Keratinocyte (primary cell): ENCODE measurements around the gene ARMH3. TPM values are rescaled to one million over a fixed set of nuclear protein-coding genes. Genes with fewer than 3 reads are reported as not detected.

Experiments used
- DNase-seq: peaks from one replicate; pipeline ENCODE4 v3.0.0-alpha.2; 2011; ENCODE audit warnings: low read depth, missing footprints, low spot score
- FAIRE-seq: peaks from 2 replicates; lab custom pipeline; 2011; peaks lifted over from hg19 to GRCh38; lab: Jason Lieb, UNC
- H2AFZ ChIP-seq: 2 replicates; pipeline ENCODE4 v1.6.0; 2012; ENCODE audit warnings: low read length, control low read depth, inconsistent platforms; ENCODE audit not compliant: control insufficient read depth
- H3K27ac ChIP-seq: 2 replicates; pipeline ENCODE4 v1.5.1; 2011; ENCODE audit warnings: low read length; ENCODE audit not compliant: control insufficient read depth, insufficient read depth
- H3K27me3 ChIP-seq: 3 replicates; pipeline ENCODE4 v1.6.0; 2011; ENCODE audit warnings: low read length; ENCODE audit not compliant: control insufficient read depth, insufficient read depth; ENCODE audit errors: extremely low read depth
- H3K36me3 ChIP-seq, 2 experiments: 2 replicates in 1 of 2; 3 replicates in 1 of 2; pipeline ENCODE4 v1.5.1; 2011; ENCODE audit warnings: low read length in 2 of 2, mild to moderate bottlenecking in 1 of 2; ENCODE audit not compliant: control insufficient read depth in 2 of 2, insufficient read depth in 2 of 2; ENCODE audit errors: extremely low read depth in 1 of 2
- H3K4me1 ChIP-seq: 3 replicates; pipeline ENCODE4 v1.5.1; 2011; ENCODE audit warnings: low read length; ENCODE audit not compliant: control insufficient read depth, insufficient read depth; ENCODE audit errors: extremely low read depth
- H3K4me2 ChIP-seq: 3 replicates; pipeline ENCODE4 v1.6.0; 2011; ENCODE audit warnings: low read depth, low read length; ENCODE audit not compliant: control insufficient read depth, insufficient read depth; ENCODE audit errors: extremely low read depth
- H3K4me3 ChIP-seq, 3 experiments: fragments of 200-600 bp in 1 of 3; sonication (generic) in 1 of 3; 2 replicates in 2 of 3; 3 replicates in 1 of 3; pipeline ENCODE4 v1.5.1; 2011 to 2016; ENCODE audit warnings: low read length in 3 of 3, mild to moderate bottlenecking in 3 of 3, control low read depth in 2 of 3, inconsistent platforms in 1 of 3, low read depth in 1 of 3, mixed read lengths in 1 of 3, mixed run types in 1 of 3, moderate library complexity in 1 of 3; ENCODE audit not compliant: control insufficient read depth in 2 of 3, insufficient read depth in 2 of 3; ENCODE audit errors: extremely low read depth in 1 of 3
- H3K79me2 ChIP-seq: 2 replicates; pipeline ENCODE4 v1.6.0; 2012; ENCODE audit warnings: low read length; ENCODE audit not compliant: control insufficient read depth, insufficient read depth
- H3K9ac ChIP-seq: 3 replicates; pipeline ENCODE4 v1.6.0; 2011; ENCODE audit warnings: low read length; ENCODE audit not compliant: control insufficient read depth, insufficient read depth; ENCODE audit errors: extremely low read depth
- H3K9me1 ChIP-seq: 3 replicates; pipeline ENCODE4 v1.6.0; 2011; ENCODE audit warnings: low read length; ENCODE audit not compliant: control insufficient read depth, insufficient read depth; ENCODE audit errors: extremely low read depth
- H3K9me3 ChIP-seq: 2 replicates; pipeline ENCODE4 v1.5.1; 2012; ENCODE audit warnings: low read depth, low read length; ENCODE audit not compliant: control insufficient read depth
- H4K20me1 ChIP-seq: 3 replicates; pipeline ENCODE4 v1.6.0; 2011; ENCODE audit warnings: low read length; ENCODE audit not compliant: control insufficient read depth, insufficient read depth; ENCODE audit errors: extremely low read depth
- EZH2 ChIP-seq: IDR thresholded peaks from one replicate; pipeline ENCODE4 v1.6.1; 2012; ENCODE audit warnings: inconsistent platforms, mild to moderate bottlenecking, low read length, moderate library complexity
- dilution Hi-C: fragments of 300-500 bp; cut with MboI; formaldehyde crosslinking; loops from one replicate; pipeline ENCODE4 v1.7.0; 2020; ENCODE audit warnings: low sequenced_read_pairs; ENCODE audit not compliant: extremely low pct_ligation_motif_present
- polyA plus RNA-seq, 5 experiments: library from polyadenylated mRNA; depleted of rRNA in 3 of 5; stranded (reverse) in 3 of 5; stranded (forward) in 1 of 5; unstranded in 1 of 5; fragments of >200 nt; gene quantifications; 1 replicate in 1 of 5; 2 replicates in 3 of 5; 3 replicates in 1 of 5; pipeline versions ENCODE4 v1.2.1 to v1.2.3, GENCODE V29; 2011 to 2012; ENCODE audit warnings: missing spikeins in 2 of 5, low read depth in 1 of 5, low replicate concordance in 1 of 5
- TF ChIP-seq, protein P1 (sequence below), 3 experiments: IDR thresholded peaks in 1 of 3; conservative IDR thresholded peaks in 1 of 3; optimal IDR thresholded peaks in 1 of 3; 2 replicates in 2 of 3; 3 replicates in 1 of 3; pipeline versions ENCODE3 to v1.5.1; 2011; ENCODE audit warnings: low read length in 3 of 3, mild to moderate bottlenecking in 3 of 3, moderate library complexity in 2 of 3, control low read depth in 1 of 3, inconsistent platforms in 1 of 3; ENCODE audit not compliant: insufficient read depth in 2 of 3; ENCODE audit errors: extremely low read depth in 1 of 3

Gene ARMH3
- polyA plus RNA-seq, 1 donor (not counting 4 experiments of a cell fraction or from before 2014, with no cell fraction given), result 25.3 TPM

DNA sequence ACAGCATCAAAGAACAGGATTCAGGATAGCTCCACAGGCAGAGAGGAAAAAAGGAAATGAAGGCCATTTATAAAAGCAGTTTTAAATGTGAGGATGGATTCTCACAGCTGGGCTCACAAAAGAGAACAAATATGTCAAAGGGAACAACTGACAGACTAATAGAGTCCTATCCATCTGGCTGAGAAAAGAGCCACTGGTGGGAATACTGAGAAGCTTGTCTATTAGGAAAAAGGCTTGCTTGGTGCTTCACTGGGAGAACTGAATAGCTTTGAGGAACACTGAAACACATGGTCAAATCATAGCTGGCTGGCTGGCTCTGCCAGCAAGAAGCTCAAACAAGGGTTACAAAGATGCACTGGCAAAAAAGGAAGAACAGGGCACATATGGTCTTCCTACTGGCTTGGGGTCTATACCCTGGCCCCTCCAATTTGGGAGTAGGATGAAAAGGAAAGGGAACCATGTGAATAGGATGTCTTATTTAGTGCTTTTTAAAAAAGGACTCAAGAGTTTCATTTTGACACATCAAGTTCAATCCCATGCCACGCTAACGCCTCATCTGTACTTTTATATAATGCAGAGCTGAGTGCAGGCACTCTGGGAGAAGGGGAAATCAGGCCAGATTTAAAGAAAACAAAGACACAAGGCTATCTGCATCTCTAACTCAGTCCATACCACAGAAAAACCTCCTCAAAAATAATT lies 167.6 kb downstream of the ARMH3 start:
- H3K4me2 ChIP-seq, result no peak overlapping the region
- no peak for FAIRE-seq
- no peaks in the 10 kb centered on the region for H3K27me3 ChIP-seq
- no peaks in the 10 kb centered on the region for H3K79me2 ChIP-seq
- peaks cover 3% of the 10 kb centered on the region for H3K4me1 ChIP-seq
- no peaks in the 10 kb centered on the region for H3K9me1 ChIP-seq
- dilution Hi-C loops, result loop anchor here (25.0 kb wide), 1 partner anchor 99 kb away; no protein-coding TSS in a partner anchor
- no peaks in the 10 kb centered on the region for H3K36me3 ChIP-seq
- no peak for TF ChIP-seq EZH2
- TF ChIP-seq, protein P1, sequence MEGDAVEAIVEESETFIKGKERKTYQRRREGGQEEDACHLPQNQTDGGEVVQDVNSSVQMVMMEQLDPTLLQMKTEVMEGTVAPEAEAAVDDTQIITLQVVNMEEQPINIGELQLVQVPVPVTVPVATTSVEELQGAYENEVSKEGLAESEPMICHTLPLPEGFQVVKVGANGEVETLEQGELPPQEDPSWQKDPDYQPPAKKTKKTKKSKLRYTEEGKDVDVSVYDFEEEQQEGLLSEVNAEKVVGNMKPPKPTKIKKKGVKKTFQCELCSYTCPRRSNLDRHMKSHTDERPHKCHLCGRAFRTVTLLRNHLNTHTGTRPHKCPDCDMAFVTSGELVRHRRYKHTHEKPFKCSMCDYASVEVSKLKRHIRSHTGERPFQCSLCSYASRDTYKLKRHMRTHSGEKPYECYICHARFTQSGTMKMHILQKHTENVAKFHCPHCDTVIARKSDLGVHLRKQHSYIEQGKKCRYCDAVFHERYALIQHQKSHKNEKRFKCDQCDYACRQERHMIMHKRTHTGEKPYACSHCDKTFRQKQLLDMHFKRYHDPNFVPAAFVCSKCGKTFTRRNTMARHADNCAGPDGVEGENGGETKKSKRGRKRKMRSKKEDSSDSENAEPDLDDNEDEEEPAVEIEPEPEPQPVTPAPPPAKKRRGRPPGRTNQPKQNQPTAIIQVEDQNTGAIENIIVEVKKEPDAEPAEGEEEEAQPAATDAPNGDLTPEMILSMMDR (optimal IDR thresholded peaks at IDR 0.05 in 1 of 3, IDR thresholded peaks at IDR 0.05 in 1 of 3, conservative IDR thresholded peaks at IDR 0.05 in 1 of 3; ENCODE audit: extremely low read depth in 1 of 3, insufficient read depth in 2 of 3, low read length in 3 of 3), result no peak
- no peak overlapping the region for H3K9ac ChIP-seq
- H4K20me1 ChIP-seq, result no peaks in the 10 kb centered on the region
- H3K27ac ChIP-seq, result no peak overlapping the region
- no peak overlapping the region for H3K4me3 ChIP-seq
- no peak for DNase-seq
- H3K9me3 ChIP-seq, result no peaks in the 10 kb centered on the region
- no peak overlapping the region for H2AFZ ChIP-seq

GRCh38 chr10:101887775-101888174 lies 168.2 kb downstream of the ARMH3 start:
- H3K4me2 ChIP-seq, result no peak overlapping the region
- no peak for FAIRE-seq
- dilution Hi-C loops, result loop anchor here (25.0 kb wide), 1 partner anchor 100 kb away; no protein-coding TSS in a partner anchor
- TF ChIP-seq EZH2, result no peak
- TF ChIP-seq, protein P1 (optimal IDR thresholded peaks at IDR 0.05 in 1 of 3, IDR thresholded peaks at IDR 0.05 in 1 of 3, conservative IDR thresholded peaks at IDR 0.05 in 1 of 3; ENCODE audit: extremely low read depth in 1 of 3, insufficient read depth in 2 of 3, low read length in 3 of 3), result no peak
- H3K9me3 ChIP-seq, result no peaks in the 10 kb centered on the region
- no peak for DNase-seq
- no peaks in the 10 kb centered on the region for H4K20me1 ChIP-seq
- peaks cover 3% of the 10 kb centered on the region for H3K4me1 ChIP-seq
- no peaks in the 10 kb centered on the region for H3K79me2 ChIP-seq
- H3K27ac ChIP-seq, result no peak overlapping the region
- H3K36me3 ChIP-seq, result no peaks in the 10 kb centered on the region
- H3K9ac ChIP-seq, result no peak overlapping the region
- H2AFZ ChIP-seq, result no peak overlapping the region
- no peak overlapping the region for H3K4me3 ChIP-seq
- H3K27me3 ChIP-seq, result no peaks in the 10 kb centered on the region
- no peaks in the 10 kb centered on the region for H3K9me1 ChIP-seq
